ENCODE measurements around the gene ATP5F1D. TPM values are rescaled to one million over a fixed set of nuclear protein-coding genes. Genes with fewer than 3 reads are reported as not detected.

Gene ATP5F1D
- total and polyA plus RNA-seq, 2 of the 13 experiments (the other 11 are each of a cell fraction or from before 2014, with no cell fraction given) = 39.4 to 78.7 TPM

GRCh38 chr19:1264801-1265614, 23.5 kb downstream of the ATP5F1D start (continued):
- TF ChIP-seq ZNF597 (CRISPR knock-in tag; IDR thresholded peaks at IDR 0.05) = no peak
- TF ChIP-seq ZKSCAN5 (CRISPR knock-in tag; IDR thresholded peaks at IDR 0.05) = peak; percentile 90
- no peak for TF ChIP-seq SP1 (IDR thresholded peaks at IDR 0.05)
- TF ChIP-seq SP1 (CRISPR knock-in tag; IDR thresholded peaks at IDR 0.05) = no peak; the same call in 1 of the 2 replicates
- peak; percentile 93 for TF ChIP-seq ZFX (CRISPR knock-in tag; IDR thresholded peaks at IDR 0.05; ENCODE audit: low read depth)
- TF ChIP-seq REPIN1 (CRISPR knock-in tag; IDR thresholded peaks at IDR 0.05; ENCODE audit: borderline replicate concordance, low read depth) = 0 out of 2 replicates have a peak, but pooled peaks have one; percentile 30
- TF ChIP-seq, protein P1, sequence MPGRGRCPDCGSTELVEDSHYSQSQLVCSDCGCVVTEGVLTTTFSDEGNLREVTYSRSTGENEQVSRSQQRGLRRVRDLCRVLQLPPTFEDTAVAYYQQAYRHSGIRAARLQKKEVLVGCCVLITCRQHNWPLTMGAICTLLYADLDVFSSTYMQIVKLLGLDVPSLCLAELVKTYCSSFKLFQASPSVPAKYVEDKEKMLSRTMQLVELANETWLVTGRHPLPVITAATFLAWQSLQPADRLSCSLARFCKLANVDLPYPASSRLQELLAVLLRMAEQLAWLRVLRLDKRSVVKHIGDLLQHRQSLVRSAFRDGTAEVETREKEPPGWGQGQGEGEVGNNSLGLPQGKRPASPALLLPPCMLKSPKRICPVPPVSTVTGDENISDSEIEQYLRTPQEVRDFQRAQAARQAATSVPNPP (CRISPR knock-in tag; IDR thresholded peaks at IDR 0.05) = no peak
- TF ChIP-seq, protein P2, sequence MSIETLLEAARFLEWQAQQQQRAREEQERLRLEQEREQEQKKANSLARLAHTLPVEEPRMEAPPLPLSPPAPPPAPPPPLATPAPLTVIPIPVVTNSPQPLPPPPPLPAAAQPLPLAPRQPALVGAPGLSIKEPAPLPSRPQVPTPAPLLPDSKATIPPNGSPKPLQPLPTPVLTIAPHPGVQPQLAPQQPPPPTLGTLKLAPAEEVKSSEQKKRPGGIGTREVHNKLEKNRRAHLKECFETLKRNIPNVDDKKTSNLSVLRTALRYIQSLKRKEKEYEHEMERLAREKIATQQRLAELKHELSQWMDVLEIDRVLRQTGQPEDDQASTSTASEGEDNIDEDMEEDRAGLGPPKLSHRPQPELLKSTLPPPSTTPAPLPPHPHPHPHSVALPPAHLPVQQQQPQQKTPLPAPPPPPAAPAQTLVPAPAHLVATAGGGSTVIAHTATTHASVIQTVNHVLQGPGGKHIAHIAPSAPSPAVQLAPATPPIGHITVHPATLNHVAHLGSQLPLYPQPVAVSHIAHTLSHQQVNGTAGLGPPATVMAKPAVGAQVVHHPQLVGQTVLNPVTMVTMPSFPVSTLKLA (IDR thresholded peaks at IDR 0.05) = peak; percentile 19; the same call in 1 of the 2 replicates
- peak; percentile 82; the same call in 1 of the 2 replicates for TF ChIP-seq BCL6 (CRISPR knock-in tag; IDR thresholded peaks at IDR 0.05)
- TF ChIP-seq ZNF496 (CRISPR knock-in tag; IDR thresholded peaks at IDR 0.05; ENCODE audit: insufficient replicate concordance) = no peak
- peak; percentile 86 for TF ChIP-seq RXRA (CRISPR knock-in tag; IDR thresholded peaks at IDR 0.05)
- TF ChIP-seq ZNF432 (CRISPR knock-in tag; IDR thresholded peaks at IDR 0.05; ENCODE audit: borderline replicate concordance) = no peak
- no peak for TF ChIP-seq NR3C1 (CRISPR knock-in tag; IDR thresholded peaks at IDR 0.05)
- TF ChIP-seq ZNF224 (CRISPR knock-in tag; IDR thresholded peaks at IDR 0.05) = no peak
- TF ChIP-seq NFAT5 (CRISPR knock-in tag; IDR thresholded peaks at IDR 0.05) = no peak
- peak; percentile 17 for TF ChIP-seq AGO2 (optimal IDR thresholded peaks at IDR 0.05; ENCODE audit: low read depth, low read length)
- TF ChIP-seq ZSCAN9 (CRISPR knock-in tag; IDR thresholded peaks at IDR 0.05; ENCODE audit: borderline replicate concordance) = peak; percentile 69; the same call in 1 of the 2 replicates
- no peak for TF ChIP-seq CENPX (CRISPR knock-in tag; IDR thresholded peaks at IDR 0.05)

All from HepG2 (cell line).